GM23248 (cell line): ENCODE measurements around the gene CHM. TPM values are rescaled to one million over a fixed set of nuclear protein-coding genes. Genes with fewer than 3 reads are reported as not detected.

Experiments
- DNase-seq: peaks from one replicate; pipeline ENCODE4 v3.0.0-alpha.2; 2015
- H2AFZ ChIP-seq: fragments of 200-600 bp; sonication (generic); 2 replicates; pipeline ENCODE4 v1.6.1; 2016; ENCODE audit warnings: antibody characterized with exemption
- H3F3A ChIP-seq: fragments of 200-600 bp; sonication (generic); 2 replicates; pipeline ENCODE4 v1.6.1; 2016; ENCODE audit warnings: mild to moderate bottlenecking, antibody characterized with exemption, mixed run types; ENCODE audit not compliant: insufficient read depth
- H3K27ac ChIP-seq: fragments of 200-600 bp; sonication (generic); 2 replicates; pipeline ENCODE4 v1.5.1; 2016; ENCODE audit warnings: mild to moderate bottlenecking
- H3K27me3 ChIP-seq: fragments of 200-600 bp; sonication (generic); replicated peaks from 2 replicates; pipeline ENCODE4 v1.6.1; 2016; ENCODE audit warnings: mild to moderate bottlenecking; ENCODE audit not compliant: insufficient read depth
- H3K36me3 ChIP-seq: fragments of 200-600 bp; sonication (generic); 2 replicates; pipeline ENCODE4 v1.6.1; 2016; ENCODE audit warnings: low read depth, mild to moderate bottlenecking
- H3K4me1 ChIP-seq: fragments of 200-600 bp; sonication (generic); 2 replicates; pipeline ENCODE4 v1.6.1; 2016; ENCODE audit warnings: mild to moderate bottlenecking; ENCODE audit not compliant: insufficient read depth
- H3K4me2 ChIP-seq: fragments of 200-600 bp; sonication (generic); one replicate; pipeline ENCODE4 v1.6.1; 2016; ENCODE audit warnings: mild to moderate bottlenecking; ENCODE audit not compliant: unreplicated experiment
- H3K4me3 ChIP-seq: fragments of 200-600 bp; sonication (generic); 2 replicates; pipeline ENCODE4 v1.5.1; 2016; ENCODE audit warnings: mild to moderate bottlenecking
- H3K79me2 ChIP-seq: fragments of 200-600 bp; sonication (generic); 2 replicates; pipeline ENCODE4 v1.6.1; 2016; ENCODE audit warnings: mild to moderate bottlenecking; ENCODE audit not compliant: insufficient read depth
- H3K9ac ChIP-seq: fragments of 200-600 bp; sonication (generic); 2 replicates; pipeline ENCODE4 v1.6.1; 2016; ENCODE audit warnings: mild to moderate bottlenecking
- H3K9me2 ChIP-seq: fragments of 200-600 bp; sonication (generic); 2 replicates; pipeline ENCODE4 v1.6.1; 2016; ENCODE audit warnings: mixed run types, mild to moderate bottlenecking, moderate library complexity; ENCODE audit not compliant: insufficient read depth
- H3K9me3 ChIP-seq: fragments of 200-600 bp; sonication (generic); one replicate; pipeline ENCODE4 v1.6.1; 2017; ENCODE audit warnings: low read depth
- H4K20me1 ChIP-seq: fragments of 200-600 bp; sonication (generic); 2 replicates; pipeline ENCODE4 v1.6.0; 2016; ENCODE audit not compliant: insufficient read depth
- EZH2 ChIP-seq: fragments of 200-600 bp; sonication (generic); IDR thresholded peaks from 2 replicates; pipeline ENCODE4 v1.6.1; 2018; ENCODE audit warnings: antibody characterized with exemption, mild to moderate bottlenecking; ENCODE audit not compliant: insufficient read depth, poor library complexity, severe bottlenecking
- EZH2phosphoT487 ChIP-seq: fragments of 200-600 bp; sonication (generic); IDR thresholded peaks from 2 replicates; pipeline ENCODE4 v1.6.1; 2018; ENCODE audit warnings: antibody characterized with exemption, moderate library complexity, mild to moderate bottlenecking, low read depth; ENCODE audit not compliant: insufficient read depth
- WGBS, 2 experiments: methylation state at CpG; one replicate each; pipeline ENCODE4 v1.1.6; 2015 to 2017; ENCODE audit warnings: low lambda C conversion rate in 2 of 2, low coverage in 1 of 2; ENCODE audit errors: missing lambda C conversion rate in 2 of 2; 5-methylcytosine and 5-hydroxymethylcytosine counted together
- in situ Hi-C: fragments of 300-500 bp; cut with MboI; formaldehyde crosslinking; loops from 2 replicates; pipeline ENCODE4 v1.15.0; 2020
- polyA plus RNA-seq: library from polyadenylated mRNA; unstranded; fragments of >200 nt; fragmentation: Nextera tagmentation; extraction: Ambion mirVana; gene quantifications from 2 replicates; pipeline ENCODE4 v1.2.1, GENCODE V29; 2016
- total RNA-seq: library from RNA; depleted of rRNA; stranded (reverse); fragments of >200 nt; shearing (Covaris generic); gene quantifications from 2 replicates; pipeline ENCODE4 v1.2.3, GENCODE V29; 2014

CHM gene
- total and polyA plus RNA-seq, 2 experiments from 2014 or later = 15.2 to 19.8 TPM

DNA sequence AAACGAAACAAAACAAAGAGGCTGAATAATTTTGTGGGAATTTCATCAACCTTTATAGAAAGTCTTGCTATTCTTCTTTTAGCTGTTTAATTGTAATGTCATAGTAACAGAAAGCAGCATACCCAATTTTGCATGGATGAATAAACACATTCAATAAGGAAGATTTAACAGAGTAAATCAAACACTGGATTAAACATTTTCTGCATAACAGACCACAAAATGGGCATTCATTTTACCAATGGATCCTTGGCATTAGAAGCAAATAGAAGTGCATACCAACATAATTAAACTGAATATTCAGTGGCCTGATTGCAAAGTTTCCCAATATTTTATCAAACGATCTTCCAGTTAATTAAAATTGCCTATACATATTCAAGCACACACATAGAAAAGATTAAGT lies 4.4 kb upstream of the CHM start:
- in situ Hi-C loops = no loop called here
- Histone ChIP-seq H3K27me3 (no peaks in the 10 kb centered on the region), H3K4me3 (no peak overlapping the region), H3K9me2 (no peaks in the 10 kb centered on the region), H3K27ac (no peak overlapping the region), H3F3A (peaks cover 5% of the 10 kb centered on the region; the same call in 1 of the 2 replicates), H3K9ac (no peak overlapping the region), H4K20me1 (no peaks in the 10 kb centered on the region), H3K36me3 (no peaks in the 10 kb centered on the region), H3K4me1 (no peaks in the 10 kb centered on the region), H2AFZ (no peak overlapping the region), H3K79me2 (peaks cover 2% of the 10 kb centered on the region), H3K4me2 (no peak overlapping the region), H3K9me3 (no peaks in the 10 kb centered on the region)
- WGBS, 2 experiments = 8 to 23% methylated on average over 2 of the region's 2 CpGs
- TF ChIP-seq EZH2phosphoT487 (no peak), EZH2 (no peak)
- DNase-seq = no peak

GRCh38 chrX:86047936-86048280 lies 550 bp upstream of the CHM start:
- in situ Hi-C loops = no loop called here
- peaks cover 6% of the 10 kb centered on the region; the same call in 1 of the 2 replicates for H3F3A ChIP-seq
- H4K20me1 ChIP-seq = no peaks in the 10 kb centered on the region
- no peaks in the 10 kb centered on the region for H3K9me2 ChIP-seq
- peak overlapping the region; percentile 99 for H2AFZ ChIP-seq
- no peaks in the 10 kb centered on the region for H3K36me3 ChIP-seq
- 17 to 18% methylated on average over 10 to 15 of the region's 15 CpGs for WGBS, 2 experiments
- H3K4me2 ChIP-seq = peak overlapping the region; percentile 90
- peaks cover 41% of the 10 kb centered on the region for H3K79me2 ChIP-seq
- H3K4me3 ChIP-seq = peak overlapping the region; percentile 98
- DNase-seq = no peak
- TF ChIP-seq EZH2phosphoT487 (no peak), EZH2 (no peak)
- peak overlapping the region; percentile 99; the same call in 1 of the 2 replicates for H3K27ac ChIP-seq
- no peaks in the 10 kb centered on the region for H3K27me3 ChIP-seq
- H3K9ac ChIP-seq = peak overlapping the region; percentile 98
- peaks cover 12% of the 10 kb centered on the region; the same call in 1 of the 2 replicates for H3K4me1 ChIP-seq
- H3K9me3 ChIP-seq = no peaks in the 10 kb centered on the region

DNA sequence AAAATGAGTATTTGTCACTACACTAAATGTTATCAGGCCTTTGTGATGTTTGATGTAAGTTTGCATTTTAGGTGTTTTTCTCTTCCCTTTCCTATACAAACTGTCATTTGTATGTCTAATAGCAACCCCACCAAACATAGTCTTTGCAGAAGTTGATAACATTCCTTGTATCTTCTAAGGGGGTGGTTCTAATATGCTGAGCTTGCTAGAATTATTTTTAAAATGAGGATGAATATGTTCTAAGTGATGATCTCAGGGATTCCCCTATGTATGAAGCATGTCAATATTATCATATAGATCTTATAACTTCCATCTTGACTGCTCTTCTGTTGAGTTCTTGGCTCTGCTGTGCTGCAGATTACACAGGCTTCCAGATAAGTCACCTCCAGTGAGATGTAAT lies 3.1 kb downstream of the CHM start:
- Histone ChIP-seq H3K27ac (no peak overlapping the region), H3K27me3 (no peaks in the 10 kb centered on the region), H3K9me3 (no peaks in the 10 kb centered on the region), H3K36me3 (no peaks in the 10 kb centered on the region), H3K9me2 (no peaks in the 10 kb centered on the region), H3K4me3 (no peak overlapping the region), H4K20me1 (no peaks in the 10 kb centered on the region), H3F3A (peaks cover 6% of the 10 kb centered on the region; the same call in 1 of the 2 replicates), H3K9ac (no peak overlapping the region), H3K79me2 (peaks cover 76% of the 10 kb centered on the region), H2AFZ (no peak overlapping the region), H3K4me1 (peaks cover 12% of the 10 kb centered on the region; the same call in 1 of the 2 replicates), H3K4me2 (no peak overlapping the region)
- TF ChIP-seq EZH2phosphoT487 (no peak), EZH2 (no peak)
- DNase-seq = no peak
- in situ Hi-C loops = no loop called here

- H3K27me3 ChIP-seq = no peaks in the 10 kb centered on the region
- no peaks in the 10 kb centered on the region for H3K9me3 ChIP-seq
- H3K4me3 ChIP-seq = no peak overlapping the region
- H2AFZ ChIP-seq = no peak overlapping the region
- no peak for DNase-seq
- no peaks in the 10 kb centered on the region for H3K36me3 ChIP-seq
- no peak for TF ChIP-seq EZH2phosphoT487
- TF ChIP-seq EZH2 = no peak
- 84 to 88% methylated on average over 16 to 18 of the region's 21 CpGs for WGBS, 2 experiments
- no peaks in the 10 kb centered on the region for H3K9me2 ChIP-seq
- no peak overlapping the region for H3K27ac ChIP-seq
- H3K79me2 ChIP-seq = peaks cover 84% of the 10 kb centered on the region
- H3K4me1 ChIP-seq = peaks cover 11% of the 10 kb centered on the region; the same call in 1 of the 2 replicates
- no peak overlapping the region for H3K9ac ChIP-seq
- H4K20me1 ChIP-seq = no peaks in the 10 kb centered on the region
- in situ Hi-C loops = no loop called here
- no peak overlapping the region for H3K4me2 ChIP-seq
- H3F3A ChIP-seq = no peaks in the 10 kb centered on the region
Measured at GRCh38 chrX:86039625-86040568, 7.5 kb downstream of the CHM start.
